Tongue (tissue), 2 donors: Measurements from ENCODE around the gene ADAM8. TPM values are rescaled to one million over a fixed set of nuclear protein-coding genes. Genes with fewer than 3 reads are reported as not detected.

Experiments used
- DNase-seq: peaks from one replicate; pipeline ENCODE4 v3.0.0-alpha.2; 2015
- total RNA-seq: library from RNA; depleted of rRNA; stranded (reverse); fragments of >200 nt; gene quantifications from one replicate; pipeline ENCODE4 v1.2.3, GENCODE V29; 2014

The ADAM8 gene
- total RNA-seq, 1 donor from 2014 or later, result 6.7 TPM

DNA sequence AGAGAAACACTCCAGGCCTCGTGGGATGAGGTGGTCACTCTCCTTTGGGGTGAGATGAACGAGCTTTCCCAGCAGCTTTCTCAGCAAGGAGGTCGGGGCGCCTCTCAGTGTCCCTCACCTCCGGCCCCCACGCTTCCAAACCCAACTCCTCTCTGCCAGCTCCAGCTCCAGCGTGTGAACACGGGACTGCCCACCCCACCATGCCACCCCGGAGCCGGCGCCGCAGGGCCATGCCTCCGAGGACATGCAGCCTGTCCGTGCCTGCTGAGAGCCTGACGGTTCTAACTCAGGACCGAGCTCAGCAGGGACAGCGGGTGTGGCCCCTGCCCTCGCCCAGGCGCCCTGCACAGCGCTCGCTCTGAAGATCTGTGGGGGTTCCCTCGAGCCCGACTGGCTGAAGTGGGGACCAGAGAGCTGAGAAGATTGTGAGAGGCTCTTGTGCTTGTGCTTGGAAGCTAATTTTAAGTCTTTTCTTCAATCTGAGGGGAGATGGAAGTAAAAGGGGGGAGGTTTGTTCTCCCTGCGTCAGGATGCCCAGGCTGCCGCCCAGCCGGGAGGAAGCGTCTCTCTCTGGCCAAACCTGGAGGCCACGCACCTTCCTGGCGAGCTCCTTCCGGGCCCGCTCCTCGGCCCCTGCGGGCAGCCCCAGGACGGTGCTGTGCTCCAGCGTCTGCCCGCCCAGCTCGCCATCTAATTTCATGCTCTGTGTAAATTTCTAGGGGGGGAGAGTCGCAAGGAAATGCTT is 5.1 kb upstream of the ADAM8 start:
- no peak for DNase-seq

- no peak for DNase-seq
These were observed 4.4 kb upstream of the ADAM8 start for GRCh38 chr10:133281084-133281483.

GRCh38 chr10:133280391-133281059 is 3.9 kb upstream of the ADAM8 start:
- DNase-seq, result no peak

- DNase-seq, result no peak
These were observed 2.9 kb upstream of the ADAM8 start for GRCh38 chr10:133279326-133280226.

DNA sequence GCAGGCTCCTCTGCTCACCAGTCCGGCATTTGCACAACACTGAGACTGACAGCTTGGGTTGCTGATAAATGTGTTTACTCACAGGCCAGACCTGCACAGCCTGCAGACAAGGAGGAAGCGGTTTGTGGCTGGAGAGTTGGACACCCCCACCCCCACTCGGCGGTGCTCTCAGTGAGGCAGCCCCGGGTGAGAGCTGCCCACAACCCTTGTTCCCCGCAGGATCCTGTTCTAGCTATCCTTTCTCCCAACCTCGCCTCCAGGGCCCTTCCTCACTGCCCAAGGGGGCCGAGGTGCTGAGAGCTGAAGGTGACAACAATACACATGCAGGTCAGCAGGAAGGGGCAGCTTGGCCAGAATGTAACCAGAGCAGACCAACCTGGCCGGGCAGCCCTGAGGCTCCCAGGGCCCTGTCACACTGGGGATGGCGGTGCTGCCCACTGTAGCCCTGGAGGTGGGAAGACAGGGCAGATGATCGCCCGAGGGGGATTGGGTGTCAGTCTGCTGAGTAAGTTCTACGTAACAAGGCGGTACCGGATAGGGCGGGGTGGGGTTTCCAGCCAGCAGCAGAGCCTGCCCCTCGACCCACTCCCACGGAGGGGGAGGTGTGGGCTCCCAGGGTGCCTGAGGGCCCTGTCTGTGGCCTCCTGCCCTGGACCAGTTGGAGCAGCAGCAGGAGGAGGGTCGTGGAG is 2.1 kb upstream of the ADAM8 start:
- no peak for DNase-seq

- no peak for DNase-seq
These were observed 1.4 kb upstream of the ADAM8 start for GRCh38 chr10:133277993-133278576.

DNA sequence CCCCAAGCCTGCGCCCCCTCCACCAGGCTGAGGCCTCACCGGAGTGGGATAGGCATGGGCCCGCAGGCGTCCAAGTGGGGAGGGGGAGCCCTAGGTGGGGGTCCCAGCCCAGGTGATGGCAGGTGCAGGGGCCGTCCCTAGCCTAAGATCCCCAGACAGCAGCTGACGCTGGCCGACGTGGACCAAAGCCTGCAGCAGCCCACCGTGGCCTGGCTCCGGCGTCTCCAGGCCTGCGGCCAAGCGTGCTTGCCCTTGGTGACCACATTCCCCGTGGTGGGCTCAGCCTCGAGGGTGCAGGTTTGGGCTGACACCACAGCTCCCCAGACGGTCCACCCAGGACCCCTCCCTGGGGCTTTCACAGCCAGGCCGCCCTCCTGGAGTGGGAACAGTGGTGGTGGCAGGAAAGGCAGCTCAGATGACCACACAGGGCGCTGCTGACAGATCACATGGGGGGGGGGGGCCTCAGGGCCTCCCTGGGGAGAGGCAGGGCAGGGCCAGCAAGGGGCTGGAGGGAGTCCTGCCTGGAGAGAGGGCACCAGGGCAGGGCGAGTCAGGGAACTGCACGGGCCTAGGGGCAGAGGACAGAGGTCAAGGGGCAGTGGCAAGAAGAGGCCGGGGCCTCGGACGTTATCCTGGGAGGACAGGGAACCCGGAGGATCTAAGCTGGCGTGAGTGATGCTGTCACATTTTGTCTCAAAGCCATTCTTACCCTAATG is 767 bp upstream of the ADAM8 start:
- no peak for DNase-seq

- no peak for DNase-seq
These were observed 601 bp downstream of the ADAM8 start for GRCh38 chr10:133276100-133276434.

GRCh38 chr10:133275684-133276092 is 980 bp downstream of the ADAM8 start:
- no peak for DNase-seq

DNA sequence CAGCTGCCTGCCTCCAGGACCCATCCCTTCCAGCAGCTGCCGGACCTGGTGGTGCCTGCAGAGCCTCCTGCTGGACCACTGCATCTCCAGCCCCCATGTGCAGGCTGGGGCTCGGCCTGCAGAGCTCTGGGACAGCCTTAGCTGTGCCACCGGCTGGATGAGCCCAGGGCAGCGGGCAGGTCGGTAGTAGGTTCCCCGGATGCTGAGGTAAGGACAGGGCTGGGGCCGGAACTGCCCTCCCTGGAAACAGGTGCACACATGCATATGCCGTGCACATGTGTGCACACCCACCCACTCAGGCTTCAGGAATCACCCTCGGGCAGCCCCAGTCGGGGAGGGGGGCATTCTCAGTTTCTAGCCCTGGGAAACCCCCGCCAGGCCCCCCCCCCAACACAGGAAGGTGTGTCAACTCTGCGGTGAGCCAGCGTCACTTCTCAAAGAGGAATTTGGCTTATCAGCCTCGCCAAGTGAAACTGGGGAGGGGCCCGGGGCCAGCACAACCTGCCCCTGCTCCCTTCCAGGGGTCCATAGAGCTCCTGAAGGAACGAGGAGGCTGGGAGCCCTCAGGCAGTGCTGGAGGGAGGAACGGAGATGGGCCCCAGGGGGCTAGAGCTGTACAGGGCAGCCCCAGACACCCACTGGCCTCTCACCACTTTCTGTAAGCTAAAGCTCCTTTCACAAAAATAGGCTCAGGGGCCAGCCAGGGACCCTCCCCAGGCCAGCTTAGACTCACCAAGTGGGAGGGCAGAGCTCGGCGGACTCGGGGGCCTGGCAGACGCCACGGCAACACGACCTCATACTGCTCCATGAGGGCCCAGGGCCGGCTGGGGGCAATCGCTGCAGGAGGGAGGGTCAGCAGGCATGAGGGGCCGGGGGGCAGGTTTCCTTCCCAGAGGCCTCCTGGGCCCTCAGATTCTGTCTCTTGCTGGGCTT is 1.7 kb downstream of the ADAM8 start:
- no peak for DNase-seq

DNA sequence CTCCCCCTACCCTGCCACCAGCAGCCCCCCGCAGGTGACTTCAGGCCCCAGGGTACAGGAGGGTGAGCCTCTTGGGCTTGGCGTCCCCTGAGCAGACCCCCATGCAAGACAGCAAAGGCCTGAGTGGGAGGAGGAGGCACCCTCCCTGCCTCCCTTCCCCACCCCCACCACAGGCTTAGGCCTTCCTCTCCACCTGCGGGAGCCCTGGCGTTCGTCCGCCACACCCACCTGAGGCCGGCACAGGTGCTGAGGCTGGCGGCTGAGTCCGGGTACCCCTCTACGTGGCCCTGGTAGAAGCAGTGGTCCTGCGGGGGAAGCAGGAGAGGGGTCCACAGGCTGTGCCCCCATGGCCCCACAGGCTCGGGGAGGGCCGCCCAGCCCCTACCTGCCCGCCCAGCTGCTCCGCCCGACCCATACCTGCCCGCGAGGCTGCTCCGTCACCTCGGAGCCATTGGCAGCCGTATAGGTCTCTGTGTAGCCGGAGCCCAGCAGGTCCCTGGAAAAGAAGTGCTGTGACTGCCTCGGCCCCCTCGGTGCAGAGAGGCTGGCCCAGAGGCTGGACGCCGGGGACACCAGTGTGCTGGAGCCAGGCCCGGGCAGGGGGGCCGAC is 3.0 kb downstream of the ADAM8 start:
- no peak for DNase-seq

- no peak for DNase-seq
These were observed 3.7 kb downstream of the ADAM8 start for GRCh38 chr10:133272964-133273420.

DNA sequence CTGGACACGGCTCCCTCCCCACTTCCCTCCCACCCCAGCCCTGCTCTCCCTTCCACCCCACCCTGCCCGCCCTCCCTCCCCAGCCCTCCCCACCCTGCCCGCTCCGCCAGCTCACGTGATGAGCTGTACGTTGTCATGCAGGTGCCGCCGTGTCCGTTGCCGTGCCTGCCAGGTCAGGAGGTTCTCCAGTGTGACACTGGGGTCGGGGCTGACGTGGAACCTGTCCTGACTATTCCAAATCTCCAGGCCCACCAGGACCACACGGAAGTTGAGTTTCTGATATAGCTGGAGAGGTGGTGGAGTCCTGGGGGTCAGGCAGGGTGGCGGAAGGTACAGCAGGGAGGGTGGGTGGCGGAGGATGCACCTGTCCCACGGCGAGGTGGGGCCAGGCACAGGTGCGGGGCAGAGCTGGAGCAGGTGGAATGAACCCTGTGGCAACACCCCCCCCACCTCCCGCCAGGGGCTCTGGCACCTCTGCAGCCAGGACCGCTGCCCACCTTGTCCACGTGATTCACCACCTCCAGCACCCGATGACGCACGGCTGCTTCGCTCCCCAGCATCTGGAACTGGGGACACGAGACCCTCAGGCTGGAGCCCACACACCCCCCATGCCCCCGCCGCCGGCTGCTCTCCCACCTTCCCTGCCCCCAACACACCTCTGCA is 4.2 kb downstream of the ADAM8 start:
- no peak for DNase-seq

DNA sequence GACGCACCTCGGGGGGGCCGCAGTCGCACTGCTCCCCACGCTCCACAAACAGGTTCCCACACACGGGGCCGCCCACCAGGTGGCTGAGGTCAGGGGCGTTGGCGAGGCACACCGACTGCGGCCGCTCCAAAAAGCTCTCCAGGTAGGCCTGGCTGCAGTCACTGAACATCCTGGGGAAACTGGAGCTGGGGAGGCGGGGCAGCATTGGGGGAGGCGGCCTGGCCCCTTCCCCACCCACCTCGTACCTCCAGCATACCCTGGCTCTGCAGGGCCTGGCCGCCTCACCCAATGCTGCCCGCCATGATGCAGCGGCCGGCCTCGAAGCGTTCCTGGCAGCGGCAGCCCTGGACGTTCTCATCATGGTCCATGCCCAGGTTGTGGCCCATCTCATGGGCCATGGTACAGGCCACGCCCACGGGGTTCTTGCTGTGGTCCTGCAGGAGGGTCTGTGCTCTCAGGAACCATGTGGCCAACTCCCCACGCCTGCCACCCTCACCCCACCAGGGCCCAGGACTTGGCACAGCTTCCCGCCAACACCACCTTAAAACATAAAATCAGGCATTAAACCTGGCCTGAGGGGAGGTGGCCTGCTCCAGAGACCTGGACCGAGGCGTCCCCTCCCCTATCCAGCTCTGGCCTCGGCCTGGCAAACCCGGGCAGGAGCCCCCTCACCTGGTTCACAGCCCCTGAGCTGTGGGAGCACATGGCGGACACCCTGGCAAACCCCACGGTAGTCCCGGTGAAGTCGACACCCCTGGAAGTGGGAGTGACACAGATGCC is 5.0 kb downstream of the ADAM8 start:
- no peak for DNase-seq

GRCh38 chr10:133270773-133271297 is 5.8 kb downstream of the ADAM8 start:
- no peak for DNase-seq

DNA sequence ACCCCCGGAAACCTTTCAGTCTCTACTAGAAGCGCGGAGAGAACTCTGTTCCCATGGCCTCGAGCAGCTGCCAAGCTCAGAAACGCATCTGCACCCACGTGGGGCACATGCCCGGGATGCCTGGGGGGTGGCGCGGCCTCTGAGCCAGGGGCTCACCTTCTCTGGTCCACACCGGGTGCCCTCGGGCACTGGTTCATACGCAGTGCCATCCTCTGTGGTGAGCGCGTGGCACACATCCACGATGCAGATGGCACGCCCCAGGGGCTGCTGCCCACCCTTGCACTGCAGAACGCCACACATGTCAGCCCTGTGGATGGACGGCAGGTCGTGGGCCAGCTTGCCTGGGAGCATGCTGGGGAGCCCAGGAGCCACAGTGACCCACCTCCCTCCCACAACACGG is 6.5 kb downstream of the ADAM8 start:
- DNase-seq, result no peak

GRCh38 chr10:133269367-133269766 is 7.3 kb downstream of the ADAM8 start:
- no peak for DNase-seq

DNA sequence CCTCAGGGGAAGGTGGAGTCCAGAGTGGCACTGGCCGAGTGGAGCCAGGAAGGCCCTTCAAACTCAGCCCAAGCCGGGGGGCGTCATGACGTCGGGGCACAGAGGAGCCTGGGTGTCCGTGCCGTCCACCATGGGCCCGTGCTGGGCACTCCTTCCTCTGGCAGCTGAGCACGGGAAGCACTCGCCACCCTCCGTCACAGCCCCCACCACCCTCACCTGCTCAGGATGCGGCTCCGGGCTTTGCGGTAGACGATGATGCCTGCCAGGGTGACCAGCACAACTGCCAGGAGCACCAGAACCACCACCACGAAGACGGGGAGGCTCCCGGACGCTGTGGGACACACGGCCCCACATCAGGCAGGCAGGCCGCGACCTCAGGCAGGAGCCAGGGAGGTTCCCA is 8.1 kb downstream of the ADAM8 start:
- no peak for DNase-seq
